HepG2 (cell line): ENCODE measurements around the gene ORC1. TPM values are rescaled to one million over a fixed set of nuclear protein-coding genes. Genes with fewer than 3 reads are reported as not detected.

Source experiments
- AGO1 ChIP-seq: fragments of 200-400 bp; formaldehyde crosslinking; IDR thresholded peaks from 2 replicates; pipeline ENCODE4 v1.6.1; 2017; ENCODE audit warnings: mild to moderate bottlenecking, low read depth, low read length, moderate library complexity; ENCODE audit not compliant: poor library complexity, severe bottlenecking
- CBX2 ChIP-seq, 2 experiments: fragments of 200-600 bp in 1 of 2; sonication (generic); formaldehyde crosslinking in 1 of 2; IDR thresholded peaks; 2 replicates each; pipeline versions ENCODE4 v1.7.0 to v1.8.1; 2018 to 2022; ENCODE audit warnings: low read depth in 2 of 2, low read length in 1 of 2, mild to moderate bottlenecking in 1 of 2, missing genetic modification reagents in 1 of 2
- CHCHD3 ChIP-seq: sonication (generic); formaldehyde crosslinking; IDR thresholded peaks from 2 replicates; pipeline ENCODE4 v1.8.0; 2022; ENCODE audit warnings: mild to moderate bottlenecking, missing genetic modification reagents, moderate library complexity
- CREM ChIP-seq, 2 experiments: sonication (generic) in 1 of 2; formaldehyde crosslinking in 1 of 2; IDR thresholded peaks; 2 replicates each; pipeline versions ENCODE4 v1.4.0 to v1.6.1; 2016 to 2020; ENCODE audit warnings: antibody characterized with exemption in 1 of 2, mild to moderate bottlenecking in 1 of 2, missing genetic modification reagents in 1 of 2
- GATA4 ChIP-seq: sonication (generic); IDR thresholded peaks from 2 replicates; pipeline ENCODE4 v1.6.1; 2016; ENCODE audit warnings: antibody characterized with exemption, low read depth, borderline replicate concordance
- GFI1 ChIP-seq: sonication (generic); formaldehyde crosslinking; IDR thresholded peaks from 2 replicates; pipeline ENCODE4 v1.5.0; 2020; ENCODE audit warnings: missing genetic modification reagents, mild to moderate bottlenecking, borderline replicate concordance
- GLMP ChIP-seq: sonication (generic); formaldehyde crosslinking; IDR thresholded peaks from 2 replicates; pipeline ENCODE4 v1.9.0; 2021; ENCODE audit warnings: missing genetic modification reagents, mild to moderate bottlenecking, borderline replicate concordance
- KAT2B ChIP-seq: fragments of 150-350 bp; IDR thresholded peaks from 2 replicates; pipeline ENCODE4 v1.6.1; 2014; ENCODE audit warnings: low read depth, low read length, borderline replicate concordance
- KLF15 ChIP-seq: sonication (generic); formaldehyde crosslinking; IDR thresholded peaks from 2 replicates; pipeline ENCODE4 v1.8.1; 2023; ENCODE audit warnings: borderline replicate concordance, mild to moderate bottlenecking, inconsistent platforms, missing genetic modification reagents, mixed read lengths
- NCOA1 ChIP-seq: sonication (generic); formaldehyde crosslinking; IDR thresholded peaks from 2 replicates; pipeline ENCODE4 v1.9.0; 2021; ENCODE audit warnings: missing genetic modification reagents
- NFYC ChIP-seq: IDR thresholded peaks from 2 replicates; pipeline ENCODE4 v1.6.1; 2016; ENCODE audit warnings: missing genetic modification reagents, missing compliant biosample characterization
- NR2C2 ChIP-seq: sonication (generic); formaldehyde crosslinking; IDR thresholded peaks from 2 replicates; pipeline ENCODE4 v1.4.0; 2020; ENCODE audit warnings: missing genetic modification reagents, mild to moderate bottlenecking, moderate library complexity, borderline replicate concordance
- PRDM4 ChIP-seq: sonication (generic); formaldehyde crosslinking; IDR thresholded peaks from 2 replicates; pipeline ENCODE4 v1.9.0; 2021; ENCODE audit warnings: missing genetic modification reagents, borderline replicate concordance
- SRSF9 ChIP-seq: fragments of 200-400 bp; formaldehyde crosslinking; IDR thresholded peaks from 2 replicates; pipeline ENCODE4 v1.6.1; 2018; ENCODE audit warnings: borderline replicate concordance, mild to moderate bottlenecking, low read depth, low read length; ENCODE audit not compliant: insufficient read depth, poor library complexity, severe bottlenecking
- TFDP1 ChIP-seq: IDR thresholded peaks from 2 replicates; pipeline ENCODE4 v1.6.1; 2016; ENCODE audit warnings: missing compliant biosample characterization, missing genetic modification reagents, borderline replicate concordance
- ZNF12 ChIP-seq: sonication (generic); formaldehyde crosslinking; IDR thresholded peaks from 2 replicates; pipeline ENCODE4 v1.5.0; 2020; ENCODE audit warnings: missing genetic modification reagents
- ZNF264 ChIP-seq: sonication (generic); formaldehyde crosslinking; IDR thresholded peaks from 2 replicates; pipeline ENCODE4 v1.4.0; 2020; ENCODE audit warnings: missing genetic modification reagents
- ZNF335 ChIP-seq: sonication (generic); formaldehyde crosslinking; IDR thresholded peaks from 2 replicates; pipeline ENCODE4 v1.4.0; 2020; ENCODE audit warnings: missing genetic modification reagents
- ZNF343 ChIP-seq: sonication (generic); formaldehyde crosslinking; IDR thresholded peaks from 2 replicates; pipeline ENCODE4 v1.4.0; 2020; ENCODE audit warnings: mild to moderate bottlenecking, missing genetic modification reagents
- ZNF550 ChIP-seq: sonication (generic); formaldehyde crosslinking; IDR thresholded peaks from 2 replicates; pipeline ENCODE4 v1.4.0; 2020; ENCODE audit warnings: mild to moderate bottlenecking, missing genetic modification reagents, borderline replicate concordance
- ZNF580 ChIP-seq: IDR thresholded peaks from 2 replicates; pipeline ENCODE4 v1.6.1; 2016; ENCODE audit warnings: low read depth, borderline replicate concordance
- polyA plus RNA-seq, 8 experiments: library from polyadenylated mRNA; depleted of rRNA in 3 of 8; stranded (reverse) in 7 of 8; unstranded in 1 of 8; fragments of >200 nt; fragmentation: Illumina TruSeq in 4 of 8; extraction: Trizol in 4 of 8; gene quantifications; 2 replicates each; pipeline versions ENCODE4 v1.2.1 to v1.2.3, GENCODE V29; 2011 to 2016; ENCODE audit warnings: low read depth in 4 of 8, missing spikeins in 1 of 8, mixed read lengths in 1 of 8; ENCODE audit not compliant: insufficient read depth in 1 of 8
- total RNA-seq, 5 experiments: library from RNA; depleted of rRNA; stranded (reverse); fragments of >200 nt; fragmentation: Illumina TruSeq; extraction: Trizol; gene quantifications; 2 replicates each; pipeline ENCODE4 v1.2.3, GENCODE V29; 2016; ENCODE audit warnings: low read depth in 1 of 5

Gene ORC1
- total and polyA plus RNA-seq, 2 of the 13 experiments (the other 11 are each of a cell fraction or from before 2014, with no cell fraction given), result 7.0 to 23.5 TPM

GRCh38 chr1:52404116-52404974 is at the start of gene ORC1, which contains the start of gene PRPF38A (continued):
- no peak for TF ChIP-seq AGO1
- TF ChIP-seq KAT2B, result no peak
- no peak for TF ChIP-seq GLMP (CRISPR knock-in tag)
- TF ChIP-seq ZNF335 (CRISPR knock-in tag), result peak; percentile 86
- peak; percentile 69; the same call in 1 of the 2 replicates for TF ChIP-seq ZNF580 (CRISPR knock-in tag)
- no peak for TF ChIP-seq GFI1
- no peak for TF ChIP-seq ZNF550
- TF ChIP-seq PRDM4 (CRISPR knock-in tag), result no peak
- TF ChIP-seq NCOA1 (CRISPR knock-in tag), result 0 out of 2 replicates have a peak, but pooled peaks have one; percentile 64
- TF ChIP-seq ZNF264 (CRISPR knock-in tag), result peak; percentile 5; the same call in 1 of the 2 replicates
- peak; percentile 71; the same call in 1 of the 2 replicates for TF ChIP-seq NR2C2 (CRISPR knock-in tag)
- TF ChIP-seq TFDP1 (CRISPR knock-in tag), result peak; percentile 89
- TF ChIP-seq ZNF343 (CRISPR knock-in tag), result no peak
- TF ChIP-seq KLF15 (CRISPR knock-in tag), result no peak; the same call in 1 of the 2 replicates
- peak; percentile 73 for TF ChIP-seq NFYC (CRISPR knock-in tag)
- TF ChIP-seq CHCHD3 (CRISPR knock-in tag), result peak; percentile 87; the same call in 1 of the 2 replicates
- TF ChIP-seq GATA4, result no peak
- TF ChIP-seq CREM (IDR thresholded peaks at IDR 0.05), result peak; percentile 97
- peak; percentile 81; the same call in 1 of the 2 replicates for TF ChIP-seq CREM (CRISPR knock-in tag; IDR thresholded peaks at IDR 0.05)
- no peak for TF ChIP-seq ZNF12 (CRISPR knock-in tag)
- TF ChIP-seq SRSF9, result no peak
- TF ChIP-seq CBX2 (IDR thresholded peaks at IDR 0.05; ENCODE audit: low read depth, low read length), result no peak
- peak; percentile 19; the same call in 1 of the 2 replicates for TF ChIP-seq CBX2 (CRISPR knock-in tag; IDR thresholded peaks at IDR 0.05; ENCODE audit: low read depth)
